ENCODE measurements around the gene SYT14.

Gene SYT14

GRCh38 chr1:210117198-210117597 is 179.2 kb downstream of the SYT14 start:
- Histone ChIP-seq H3K36me3 (no peaks in the 10 kb centered on the region), H3K4me2 (no peak overlapping the region), H3K4me1 (no peaks in the 10 kb centered on the region), H3K27ac (no peak overlapping the region), H3K4me3 (no peak overlapping the region), H4K20me1 (no peaks in the 10 kb centered on the region), H3K9me3 (replicated peaks in 1 of 11) (peaks cover 0 to 24% (median 5%) of the 10 kb centered on the region in 11 experiments; a peak in 10 of 22 replicates), H3K27me3 (no peaks in the 10 kb centered on the region), H3K9ac (no peak overlapping the region)
- no peak for TF ChIP-seq Cebpa-rat (IDR thresholded peaks at IDR 0.05)

- Histone ChIP-seq H3K4me1 (no peaks in the 10 kb centered on the region), H4K20me1 (no peaks in the 10 kb centered on the region), H3K27ac (no peak overlapping the region), H3K36me3 (no peaks in the 10 kb centered on the region), H3K27me3 (no peaks in the 10 kb centered on the region), H3K9ac (no peak overlapping the region), H3K4me3 (no peak overlapping the region), H3K9me3 (replicated peaks in 1 of 11) (peaks cover 0 to 20% (median 3%) of the 10 kb centered on the region in 11 experiments; a peak in 9 of 22 replicates), H3K4me2 (no peak overlapping the region)
- TF ChIP-seq Cebpa-rat (IDR thresholded peaks at IDR 0.05) = no peak
Observed at GRCh38 chr1:210117681-210118170, 179.7 kb downstream of the SYT14 start.

- H3K36me3 ChIP-seq = no peaks in the 10 kb centered on the region
- H3K4me2 ChIP-seq = no peak overlapping the region
- no peak overlapping the region for H3K4me3 ChIP-seq
- no peaks in the 10 kb centered on the region for H3K27me3 ChIP-seq
- no peaks in the 10 kb centered on the region for H3K4me1 ChIP-seq
- no peak overlapping the region for H3K27ac ChIP-seq
- H4K20me1 ChIP-seq = no peaks in the 10 kb centered on the region
- H3K9ac ChIP-seq = no peak overlapping the region
- TF ChIP-seq Cebpa-rat (IDR thresholded peaks at IDR 0.05) = no peak
- H3K9me3 ChIP-seq (replicated peaks in 1 of 11) = no peaks in the 10 kb centered on the region
Observed at GRCh38 chr1:210123383-210123782, 185.4 kb downstream of the SYT14 start.

- no peak overlapping the region for H3K9ac ChIP-seq
- no peaks in the 10 kb centered on the region for H3K36me3 ChIP-seq
- no peaks in the 10 kb centered on the region for H3K4me1 ChIP-seq
- no peak for TF ChIP-seq Cebpa-rat (IDR thresholded peaks at IDR 0.05)
- H3K4me3 ChIP-seq = no peak overlapping the region
- H4K20me1 ChIP-seq = no peaks in the 10 kb centered on the region
- no peaks in the 10 kb centered on the region for H3K27me3 ChIP-seq
- no peaks in the 10 kb centered on the region for H3K9me3 ChIP-seq (replicated peaks in 1 of 11)
- no peak overlapping the region for H3K4me2 ChIP-seq
- no peak overlapping the region for H3K27ac ChIP-seq
Observed at GRCh38 chr1:210123924-210124589, 186.0 kb downstream of the SYT14 start.

- TF ChIP-seq Cebpa-rat (IDR thresholded peaks at IDR 0.05) = no peak
- no peak overlapping the region for H3K9ac ChIP-seq
- no peak overlapping the region for H3K27ac ChIP-seq
- H3K4me3 ChIP-seq = no peak overlapping the region
- no peaks in the 10 kb centered on the region for H3K4me1 ChIP-seq
- no peaks in the 10 kb centered on the region for H3K27me3 ChIP-seq
- H3K36me3 ChIP-seq = no peaks in the 10 kb centered on the region
- H3K4me2 ChIP-seq = no peak overlapping the region
- no peaks in the 10 kb centered on the region for H3K9me3 ChIP-seq (replicated peaks in 1 of 11)
- no peaks in the 10 kb centered on the region for H4K20me1 ChIP-seq
Observed at GRCh38 chr1:210124736-210125135, 186.7 kb downstream of the SYT14 start.

- Histone ChIP-seq H4K20me1 (no peaks in the 10 kb centered on the region), H3K4me2 (no peak overlapping the region), H3K9ac (no peak overlapping the region), H3K27ac (no peak overlapping the region), H3K9me3 (replicated peaks in 1 of 11) (no peaks in the 10 kb centered on the region), H3K27me3 (no peaks in the 10 kb centered on the region), H3K4me3 (no peak overlapping the region), H3K36me3 (no peaks in the 10 kb centered on the region), H3K4me1 (no peaks in the 10 kb centered on the region)
- TF ChIP-seq Cebpa-rat (IDR thresholded peaks at IDR 0.05) = no peak
Observed at GRCh38 chr1:210125143-210125542, 187.1 kb downstream of the SYT14 start.

- no peak for TF ChIP-seq Cebpa-rat (IDR thresholded peaks at IDR 0.05)
Observed at GRCh38 chr1:210129092-210129491, 191.1 kb downstream of the SYT14 start.

GRCh38 chr1:210129759-210130158 is 191.7 kb downstream of the SYT14 start:
- Histone ChIP-seq H4K20me1 (no peaks in the 10 kb centered on the region; a peak in 2 of 22 replicates), H3K27ac (no peak overlapping the region), H3K9me3 (replicated peaks in 1 of 11) (no peaks in the 10 kb centered on the region), H3K4me3 (no peak overlapping the region), H3K4me2 (no peak overlapping the region), H3K9ac (no peak overlapping the region), H3K4me1 (no peaks in the 10 kb centered on the region), H3K27me3 (no peaks in the 10 kb centered on the region), H3K36me3 (no peaks in the 10 kb centered on the region)
- TF ChIP-seq Cebpa-rat (IDR thresholded peaks at IDR 0.05) = no peak

More at GRCh38 chr1:210129092-210129491, 191.1 kb downstream of the SYT14 start:
- no peaks in the 10 kb centered on the region for H3K9me3 ChIP-seq (replicated peaks in 1 of 11)
- no peaks in the 10 kb centered on the region for H3K27me3 ChIP-seq
- H3K4me3 ChIP-seq = no peak overlapping the region
- H4K20me1 ChIP-seq = no peaks in the 10 kb centered on the region; a peak in 2 of 22 replicates
- no peaks in the 10 kb centered on the region for H3K4me1 ChIP-seq
- no peaks in the 10 kb centered on the region for H3K36me3 ChIP-seq
- H3K9ac ChIP-seq = no peak overlapping the region
- H3K4me2 ChIP-seq = no peak overlapping the region
- H3K27ac ChIP-seq = no peak overlapping the region

- no peaks in the 10 kb centered on the region for H3K9me3 ChIP-seq (replicated peaks in 1 of 11)
- H3K4me3 ChIP-seq = no peak overlapping the region
- no peaks in the 10 kb centered on the region for H3K27me3 ChIP-seq
- no peaks in the 10 kb centered on the region; a peak in 2 of 22 replicates for H4K20me1 ChIP-seq
- H3K36me3 ChIP-seq = no peaks in the 10 kb centered on the region
- no peaks in the 10 kb centered on the region for H3K4me1 ChIP-seq
- no peak overlapping the region for H3K4me2 ChIP-seq
- no peak overlapping the region for H3K27ac ChIP-seq
- H3K9ac ChIP-seq = no peak overlapping the region
- TF ChIP-seq Cebpa-rat (IDR thresholded peaks at IDR 0.05) = no peak
Observed at GRCh38 chr1:210132582-210132981, 194.6 kb downstream of the SYT14 start.

GRCh38 chr1:210143465-210144062 is 205.5 kb downstream of the SYT14 start:
- Histone ChIP-seq H3K4me1 (no peaks in the 10 kb centered on the region), H4K20me1 (no peaks in the 10 kb centered on the region), H3K9ac (no peak overlapping the region), H3K9me3 (replicated peaks in 1 of 11) (peaks cover 0 to 5% (median 0%) of the 10 kb centered on the region in 11 experiments; a peak in 1 of 22 replicates), H3K4me2 (no peak overlapping the region), H3K27me3 (no peaks in the 10 kb centered on the region), H3K36me3 (no peaks in the 10 kb centered on the region), H3K4me3 (no peak overlapping the region), H3K27ac (no peak overlapping the region)
- no peak for TF ChIP-seq Cebpa-rat (IDR thresholded peaks at IDR 0.05)
